AG04450 (cell line): ENCODE data around the gene TBC1D8. TPM values are rescaled to one million over a fixed set of nuclear protein-coding genes. Genes with fewer than 3 reads are reported as not detected.

Experiments used
- CTCF ChIA-PET: fragments of 300-600, 350-600 bp; formaldehyde crosslinking; extraction: SDS; loops from one replicate; lab custom pipeline; 2022; ENCODE audit warnings: antibody characterized with exemption, inconsistent platforms; lab: Charles Lee
- POLR2A ChIA-PET: fragments of 350-600 bp; formaldehyde crosslinking; extraction: SDS; loops from one replicate; lab custom pipeline; 2021; ENCODE audit warnings: antibody characterized with exemption, inconsistent platforms; lab: Yijun Ruan, JAX
- DNase-seq: peaks from one replicate; pipeline ENCODE4 v3.0.0-alpha.2; 2011; ENCODE audit warnings: low read depth, low spot score
- H3K27ac ChIP-seq: one replicate; pipeline ENCODE4 v1.5.1; 2012; ENCODE audit warnings: low read depth, low read length, control low read depth
- H3K27me3 ChIP-seq: one replicate; pipeline ENCODE4 v1.6.0; 2012; ENCODE audit warnings: low read length; ENCODE audit not compliant: control insufficient read depth, insufficient read depth
- H3K4me3 ChIP-seq: 2 replicates; pipeline ENCODE4 v1.5.1; 2011; ENCODE audit warnings: mild to moderate bottlenecking, low read depth, low read length, control low read depth
- H3K9me3 ChIP-seq: 2 replicates; pipeline ENCODE4 v1.5.1; 2012; ENCODE audit warnings: low read length; ENCODE audit not compliant: control insufficient read depth, insufficient read depth
- polyA plus RNA-seq: library from polyadenylated mRNA; depleted of rRNA; stranded (reverse); fragments of >200 nt; gene quantifications from 2 replicates; pipeline ENCODE4 v1.2.3, GENCODE V29; 2011
- TF ChIP-seq, protein P1 (sequence below): IDR thresholded peaks from 2 replicates; pipeline ENCODE4 v1.5.1; 2011; ENCODE audit warnings: low read depth, low read length, control low read depth, inconsistent platforms

Gene TBC1D8
- polyA plus RNA-seq, 1 experiment: 2.5 TPM

DNA sequence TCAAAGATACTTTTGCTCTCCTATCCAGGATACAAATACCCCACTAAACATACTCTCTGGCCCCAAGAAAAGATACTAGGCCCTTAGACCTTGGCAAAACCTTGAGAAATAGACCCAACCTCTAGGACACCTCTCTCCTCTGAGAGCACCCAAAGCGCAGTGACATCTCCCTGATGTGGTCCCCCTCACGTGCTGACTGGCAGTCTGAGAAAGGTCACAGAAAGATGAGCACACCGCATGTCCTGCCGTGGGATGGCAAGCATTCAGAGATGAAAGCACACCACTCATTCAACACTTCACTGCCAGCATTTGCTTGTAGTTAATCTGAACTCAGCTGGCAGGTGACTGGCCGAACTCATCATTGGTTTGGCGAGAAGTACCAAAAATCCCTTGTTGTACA, 6.1 kb upstream of the TBC1D8 start:
- Histone ChIP-seq H3K9me3 (no peaks in the 10 kb centered on the region), H3K4me3 (no peak overlapping the region), H3K27ac (no peak overlapping the region), H3K27me3 (peaks cover 16% of the 10 kb centered on the region)
- POLR2A ChIA-PET: no interaction called here
- no peak for DNase-seq
- TF ChIP-seq, protein P1, sequence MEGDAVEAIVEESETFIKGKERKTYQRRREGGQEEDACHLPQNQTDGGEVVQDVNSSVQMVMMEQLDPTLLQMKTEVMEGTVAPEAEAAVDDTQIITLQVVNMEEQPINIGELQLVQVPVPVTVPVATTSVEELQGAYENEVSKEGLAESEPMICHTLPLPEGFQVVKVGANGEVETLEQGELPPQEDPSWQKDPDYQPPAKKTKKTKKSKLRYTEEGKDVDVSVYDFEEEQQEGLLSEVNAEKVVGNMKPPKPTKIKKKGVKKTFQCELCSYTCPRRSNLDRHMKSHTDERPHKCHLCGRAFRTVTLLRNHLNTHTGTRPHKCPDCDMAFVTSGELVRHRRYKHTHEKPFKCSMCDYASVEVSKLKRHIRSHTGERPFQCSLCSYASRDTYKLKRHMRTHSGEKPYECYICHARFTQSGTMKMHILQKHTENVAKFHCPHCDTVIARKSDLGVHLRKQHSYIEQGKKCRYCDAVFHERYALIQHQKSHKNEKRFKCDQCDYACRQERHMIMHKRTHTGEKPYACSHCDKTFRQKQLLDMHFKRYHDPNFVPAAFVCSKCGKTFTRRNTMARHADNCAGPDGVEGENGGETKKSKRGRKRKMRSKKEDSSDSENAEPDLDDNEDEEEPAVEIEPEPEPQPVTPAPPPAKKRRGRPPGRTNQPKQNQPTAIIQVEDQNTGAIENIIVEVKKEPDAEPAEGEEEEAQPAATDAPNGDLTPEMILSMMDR: no peak
- CTCF ChIA-PET: interaction anchor here (1.7 kb wide), 1 partner anchor 31 kb away, joined by 7 read pairs; no protein-coding TSS in a partner anchor

DNA sequence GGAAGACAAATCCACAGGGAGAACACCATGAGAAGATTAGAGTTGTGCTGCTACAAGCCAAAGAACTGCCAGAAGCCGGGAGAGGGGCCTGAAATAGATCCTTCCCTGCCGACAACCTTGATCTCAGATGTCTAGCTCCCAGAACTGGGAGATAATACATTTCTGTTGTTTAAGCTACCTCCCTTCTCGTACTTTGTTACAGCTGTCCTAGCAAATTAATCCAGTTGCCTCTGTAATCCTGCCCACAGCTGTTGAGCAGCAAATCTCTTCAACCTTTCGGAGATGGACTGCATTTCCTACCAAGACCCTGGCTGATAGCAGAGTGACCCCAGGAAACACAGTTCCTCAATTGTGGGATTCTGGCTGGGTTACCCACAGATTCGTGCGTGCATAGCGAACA, 2.6 kb upstream of the TBC1D8 start:
- Histone ChIP-seq H3K4me3 (no peak overlapping the region), H3K27ac (no peak overlapping the region), H3K9me3 (no peaks in the 10 kb centered on the region), H3K27me3 (peaks cover 24% of the 10 kb centered on the region)
- POLR2A ChIA-PET: no interaction called here
- CTCF ChIA-PET: interaction anchor here (1.2 to 4.5 kb wide), 3 partner anchors 51 to 141 kb away, joined by 7 to 39 read pairs (median 12); no protein-coding TSS in a partner anchor
- TF ChIP-seq, protein P1: no peak
- no peak for DNase-seq

DNA sequence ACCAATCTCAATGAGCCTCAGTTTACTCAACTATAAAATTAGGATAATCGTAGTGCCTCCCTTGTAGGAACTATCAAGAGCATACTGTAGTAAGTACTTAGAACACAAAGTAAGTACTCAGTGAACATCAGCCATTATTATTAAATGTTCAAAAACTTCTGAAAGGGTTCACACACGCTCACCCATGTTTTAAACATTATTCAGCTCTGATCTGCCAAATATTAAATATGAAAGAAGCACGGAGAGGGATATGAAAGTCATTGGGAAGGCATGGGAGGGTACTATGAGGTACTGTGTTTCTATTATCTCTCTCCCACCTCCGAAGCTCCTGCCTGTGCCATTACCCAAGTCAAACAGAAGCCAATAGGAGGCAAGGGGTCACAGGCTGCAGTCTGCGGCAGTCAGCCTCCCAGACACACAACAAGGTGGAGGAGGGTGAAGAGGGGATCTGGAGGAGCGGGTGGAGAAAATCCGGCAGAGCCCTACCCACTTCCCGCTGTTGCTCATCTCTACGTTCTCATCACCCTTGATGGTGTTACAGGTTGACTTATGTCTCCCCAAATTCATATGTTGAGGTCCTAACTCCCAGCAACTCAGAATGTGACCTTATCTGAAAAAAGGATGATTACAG, 2.0 kb upstream of the TBC1D8 start:
- POLR2A ChIA-PET: no interaction called here
- CTCF ChIA-PET: interaction anchor here (0.7 to 4.5 kb wide), 5 partner anchors 9 to 141 kb away, joined by 3 to 39 read pairs (median 7); no protein-coding TSS in a partner anchor
- peaks cover 24% of the 10 kb centered on the region for H3K27me3 ChIP-seq
- H3K9me3 ChIP-seq: no peaks in the 10 kb centered on the region
- DNase-seq: no peak
- TF ChIP-seq, protein P1: no peak
- H3K27ac ChIP-seq: no peak overlapping the region
- no peak overlapping the region for H3K4me3 ChIP-seq

DNA sequence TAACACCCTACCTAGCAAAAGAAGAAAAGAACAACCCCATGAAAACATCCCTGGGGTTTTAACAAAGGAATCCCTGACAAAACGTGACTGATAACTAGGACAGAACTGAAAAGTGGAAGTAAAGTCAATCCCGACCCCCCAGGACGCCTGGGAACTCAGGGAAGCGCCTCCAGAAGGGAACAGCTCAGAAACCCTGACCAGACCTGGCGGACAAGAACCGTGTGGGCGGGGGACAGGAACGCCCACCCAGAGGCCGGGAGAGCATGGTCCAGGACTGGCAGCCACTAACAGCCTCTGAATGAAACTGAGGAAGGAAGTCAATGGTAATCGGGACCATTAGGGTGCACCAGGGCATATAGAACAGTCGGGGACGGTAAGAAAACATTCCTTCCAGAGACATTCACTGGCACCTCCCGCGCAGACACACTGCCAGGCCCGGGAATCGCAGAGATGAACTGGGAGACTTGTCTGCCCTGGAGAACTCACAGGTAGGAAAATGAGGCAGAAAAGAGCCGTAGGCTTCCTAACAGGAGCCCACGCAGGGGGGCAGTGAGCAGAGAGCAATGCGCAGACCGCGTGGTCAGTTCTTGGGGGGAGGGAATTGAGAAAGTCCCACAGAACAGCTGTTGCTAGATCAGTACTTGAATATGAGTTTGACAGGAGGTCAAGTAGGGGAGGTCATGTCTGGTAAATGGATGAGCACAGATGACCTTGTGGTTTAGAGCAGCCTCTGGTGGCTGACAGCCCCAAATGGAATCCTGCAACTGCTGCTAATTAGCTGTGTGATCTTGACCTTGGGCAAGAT, 1.3 kb upstream of the TBC1D8 start:
- Histone ChIP-seq H3K4me3 (no peak overlapping the region), H3K27ac (no peak overlapping the region), H3K27me3 (peaks cover 22% of the 10 kb centered on the region), H3K9me3 (no peaks in the 10 kb centered on the region)
- POLR2A ChIA-PET: no interaction called here
- TF ChIP-seq, protein P1: peak; percentile 28
- CTCF ChIA-PET: interaction anchor here (0.7 to 4.5 kb wide), 6 partner anchors 10 to 140 kb away, joined by 3 to 39 read pairs (median 6); no protein-coding TSS in a partner anchor
- no peak for DNase-seq
